ENCODE data around the gene PFKL. TPM values are rescaled to one million over a fixed set of nuclear protein-coding genes. Genes with fewer than 3 reads are reported as not detected.
"Not testable (repeated sequence)": the region's sequence is repeated elsewhere in the genome, so short reads cannot be mapped to it uniquely, and the experiment has no call there.

The PFKL gene
- total RNA-seq, 1 donor from 2014 or later: 42.7 TPM

DNA sequence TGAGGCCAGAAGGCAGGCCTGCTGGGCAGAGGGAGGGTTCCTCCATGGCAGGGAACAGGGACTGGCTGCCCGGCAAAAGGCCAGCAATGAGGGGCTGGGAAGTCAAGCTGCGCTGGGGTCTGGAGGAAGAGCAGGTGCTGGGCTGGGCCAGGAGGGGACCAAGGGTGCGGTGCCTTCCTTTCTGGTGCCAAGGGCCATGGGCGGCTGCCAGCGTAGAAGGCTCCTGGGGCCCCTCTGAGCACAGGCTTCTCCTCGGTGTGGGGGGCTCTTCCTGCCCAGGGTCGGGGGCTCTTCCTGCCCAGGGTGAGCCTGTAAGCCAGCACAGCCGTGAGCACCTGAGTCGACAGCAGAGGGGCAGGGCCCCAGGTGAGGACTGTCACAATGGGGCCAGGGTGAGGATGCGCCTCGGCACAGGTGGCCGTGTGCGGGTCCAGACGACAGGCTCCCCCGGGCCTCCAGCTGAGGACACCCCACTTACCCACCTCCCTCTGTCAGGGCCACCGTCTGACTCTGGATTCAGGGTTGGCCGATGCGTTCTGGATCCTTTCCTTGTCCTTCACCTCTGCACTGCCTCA is 27.5 kb upstream of the PFKL start:
- no peak for ATAC-seq (ENCODE audit: poor library complexity)
- no peak for DNase-seq
- intact Hi-C loops (cut with DNase I): no loop called here

GRCh38 chr21:44273046-44273445 is 26.8 kb upstream of the PFKL start:
- ATAC-seq (ENCODE audit: poor library complexity) (no peak), DNase-seq (no peak)
- intact Hi-C loops (cut with DNase I): no loop called here

GRCh38 chr21:44275041-44275440 is 24.8 kb upstream of the PFKL start:
- ATAC-seq (ENCODE audit: poor library complexity) (no peak), DNase-seq (no peak)
- intact Hi-C loops (cut with DNase I): no loop called here

GRCh38 chr21:44279354-44280260 is 20.2 kb upstream of the PFKL start:
- no peak for DNase-seq
- no peak for ATAC-seq (ENCODE audit: poor library complexity)
- intact Hi-C loops (cut with DNase I): no loop called here

- intact Hi-C loops (cut with DNase I): no loop called here
- DNase-seq (no peak), ATAC-seq (ENCODE audit: poor library complexity) (no peak)
Measured at GRCh38 chr21:44281801-44282200, 18.1 kb upstream of the PFKL start.

GRCh38 chr21:44282370-44282769 is 17.5 kb upstream of the PFKL start:
- DNase-seq (no peak), ATAC-seq (ENCODE audit: poor library complexity) (no peak)

GRCh38 chr21:44283211-44283785 is 16.6 kb upstream of the PFKL start:
- DNase-seq; intact Hi-C loops (cut with DNase I); ATAC-seq (ENCODE audit: poor library complexity): not testable (repeated sequence)

More at GRCh38 chr21:44282370-44282769, 17.5 kb upstream of the PFKL start:
- intact Hi-C loops (cut with DNase I): no loop called here

DNA sequence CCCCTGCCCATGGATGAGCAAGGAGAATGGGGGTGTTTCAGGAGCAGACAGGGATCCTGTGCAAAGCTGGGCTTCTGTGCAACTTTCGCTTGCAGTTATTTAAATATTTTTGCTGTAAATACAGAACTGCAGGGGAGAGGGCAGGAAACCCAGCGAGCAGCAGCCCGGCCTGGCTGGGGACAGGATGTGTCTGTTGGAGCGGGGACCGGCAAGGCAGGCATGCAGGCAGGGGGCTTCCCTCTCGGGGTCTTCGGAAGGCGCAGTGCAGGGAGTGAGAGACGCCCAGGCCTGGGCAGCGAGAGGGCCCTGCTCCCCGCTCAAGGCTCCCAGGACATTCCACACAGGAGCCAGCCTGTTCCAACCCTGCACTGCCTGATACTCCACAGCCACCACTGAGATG is 15.9 kb upstream of the PFKL start:
- ATAC-seq (ENCODE audit: poor library complexity) (no peak), DNase-seq (no peak)
- intact Hi-C loops (cut with DNase I): no loop called here

DNA sequence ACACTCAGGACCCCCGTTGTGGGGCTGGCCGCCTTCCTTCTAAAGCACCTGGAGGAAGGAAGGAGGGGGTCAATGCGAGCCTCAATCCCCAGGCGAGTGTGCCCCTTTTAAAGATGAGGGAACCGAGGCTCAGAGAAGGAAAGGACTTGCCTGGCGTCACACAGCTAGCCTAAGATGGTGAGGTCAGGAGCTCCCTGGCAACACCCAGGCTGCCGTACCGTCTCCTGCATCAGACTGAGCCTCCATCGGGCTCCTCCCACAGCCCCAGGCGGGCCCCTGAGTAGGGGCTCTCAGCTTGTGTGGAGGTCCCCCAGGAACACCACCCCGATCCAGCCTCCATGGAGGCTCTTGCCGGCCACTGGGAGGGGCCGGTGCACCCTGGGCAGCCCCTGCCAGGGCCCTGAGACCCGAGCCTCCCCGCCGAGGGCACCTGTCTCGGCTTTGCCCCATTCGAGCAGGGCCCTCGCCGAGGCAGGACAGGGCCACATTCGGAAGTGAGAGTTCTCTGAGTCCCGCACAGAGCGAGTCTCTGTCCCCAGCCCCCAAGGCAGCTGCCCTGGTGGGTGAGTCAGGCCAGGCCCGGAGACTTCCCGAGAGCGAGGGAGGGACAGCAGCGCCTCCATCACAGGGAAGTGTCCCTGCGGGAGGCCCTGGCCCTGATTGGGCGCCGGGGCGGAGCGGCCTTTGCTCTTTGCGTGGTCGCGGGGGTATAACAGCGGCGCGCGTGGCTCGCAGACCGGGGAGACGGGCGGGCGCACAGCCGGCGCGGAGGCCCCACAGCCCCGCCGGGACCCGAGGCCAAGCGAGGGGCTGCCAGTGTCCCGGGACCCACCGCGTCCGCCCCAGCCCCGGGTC is 14.5 kb upstream of the PFKL start, which contains the start of gene AIRE:
TSS of gene AIRE (plus strand) at position 739 of the 855 bp plus-strand sequence. CDS start 131 bp downstream, outside the sequence.
- DNase-seq (peak; percentile 40), ATAC-seq (ENCODE audit: poor library complexity) (peak; percentile 26)
- intact Hi-C loops (cut with DNase I): no loop called here

DNA sequence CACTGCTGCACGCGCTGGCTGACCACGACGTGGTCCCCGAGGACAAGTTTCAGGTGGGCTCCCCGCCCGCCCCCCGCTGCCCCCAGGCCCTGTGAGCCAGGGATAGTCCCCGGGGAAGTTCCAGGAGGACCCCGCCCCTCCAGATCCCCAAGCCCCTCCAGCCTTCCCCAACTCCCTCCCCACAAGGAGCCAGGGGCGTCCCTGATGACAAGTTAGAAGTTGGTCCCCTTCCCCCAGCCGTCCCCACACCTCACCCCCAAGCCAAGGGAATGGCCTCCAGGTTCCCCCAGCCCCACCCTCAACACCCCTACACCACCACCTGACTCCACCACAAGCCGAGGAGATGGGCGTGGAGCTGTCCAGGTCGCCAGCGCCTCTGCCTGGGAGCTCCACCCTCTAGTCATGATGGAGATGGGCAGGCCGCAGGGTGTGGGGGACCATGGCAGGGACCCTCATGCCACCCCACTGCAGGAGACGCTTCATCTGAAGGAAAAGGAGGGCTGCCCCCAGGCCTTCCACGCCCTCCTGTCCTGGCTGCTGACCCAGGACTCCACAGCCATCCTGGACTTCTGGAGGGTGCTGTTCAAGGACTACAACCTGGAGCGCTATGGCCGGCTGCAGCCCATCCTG is 13.7 kb upstream of the PFKL start:
- DNase-seq (no peak), ATAC-seq (ENCODE audit: poor library complexity) (no peak)
- intact Hi-C loops (cut with DNase I): no loop called here

GRCh38 chr21:44286716-44287632 is 12.9 kb upstream of the PFKL start:
- peak; percentile 35 for DNase-seq

GRCh38 chr21:44288251-44289110 is 11.4 kb upstream of the PFKL start:
- DNase-seq (no peak), ATAC-seq (ENCODE audit: poor library complexity) (no peak)
- intact Hi-C loops (cut with DNase I): no loop called here

More at GRCh38 chr21:44286716-44287632, 12.9 kb upstream of the PFKL start:
- intact Hi-C loops (cut with DNase I): no loop called here
- no peak for ATAC-seq (ENCODE audit: poor library complexity)

DNA sequence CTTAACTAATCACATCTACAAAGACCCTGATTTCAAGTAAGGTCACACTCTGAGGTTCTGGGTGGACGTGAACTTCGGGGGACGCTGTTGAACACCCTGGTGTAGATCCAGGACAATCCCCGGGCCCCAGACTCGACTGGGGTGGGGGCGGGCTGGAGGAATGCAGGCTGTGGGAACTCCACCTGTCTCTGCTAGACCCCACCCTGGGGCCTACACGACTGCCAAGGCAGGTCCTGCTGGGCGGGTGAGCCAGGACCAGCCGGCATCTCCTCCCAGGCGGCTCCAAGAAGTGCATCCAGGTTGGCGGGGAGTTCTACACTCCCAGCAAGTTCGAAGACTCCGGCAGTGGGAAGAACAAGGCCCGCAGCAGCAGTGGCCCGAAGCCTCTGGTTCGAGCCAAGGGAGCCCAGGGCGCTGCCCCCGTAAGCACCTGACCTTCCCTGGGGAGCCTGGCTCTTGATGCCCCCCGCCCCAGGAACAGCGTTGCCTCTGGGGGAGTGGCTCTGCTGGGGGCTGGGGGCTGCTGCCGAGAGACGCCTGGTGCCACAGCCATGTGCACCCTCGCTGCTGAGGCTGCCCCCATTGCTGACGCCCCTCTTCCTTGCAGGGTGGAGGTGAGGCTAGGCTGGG is 10.4 kb upstream of the PFKL start:
- intact Hi-C loops (cut with DNase I): no loop called here
- DNase-seq (no peak), ATAC-seq (ENCODE audit: poor library complexity) (no peak)

DNA sequence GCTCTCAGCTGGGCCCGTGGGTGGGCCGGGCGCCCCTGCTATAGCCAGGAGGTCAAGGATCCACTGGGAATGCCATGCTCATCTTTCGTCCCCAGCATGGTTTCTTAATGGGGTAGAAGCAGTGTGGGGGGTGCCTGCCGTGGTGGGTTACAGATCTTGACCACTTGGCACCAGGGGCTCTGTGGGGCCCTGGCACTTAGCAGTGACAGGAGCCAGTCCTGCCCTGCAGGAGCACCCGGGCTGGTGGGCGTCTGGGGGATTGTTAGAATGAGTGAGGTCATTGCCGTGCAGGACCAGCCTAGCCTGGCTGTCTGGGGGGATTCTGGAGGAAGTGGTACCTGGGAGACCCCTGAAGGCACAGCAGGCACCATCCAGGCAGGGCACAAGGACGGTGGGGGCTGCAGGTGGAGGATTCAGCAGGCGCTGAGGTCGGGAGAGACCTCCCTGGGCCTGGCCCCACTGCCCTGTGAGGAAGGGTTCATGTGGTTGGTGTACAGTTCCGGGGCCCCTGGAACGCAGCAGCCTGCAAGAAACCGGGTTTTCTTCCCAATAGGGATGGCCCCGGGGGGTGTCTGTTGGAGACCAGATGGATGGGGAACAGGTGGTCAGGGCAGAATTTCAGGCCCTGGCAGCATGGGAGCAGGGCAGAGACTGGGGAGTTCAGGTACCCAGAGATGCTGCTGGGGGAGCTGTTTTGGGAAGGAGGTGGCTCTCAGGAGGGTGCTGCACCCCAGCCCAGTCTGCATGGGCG is 9.4 kb upstream of the PFKL start:
- intact Hi-C loops (cut with DNase I): no loop called here
- DNase-seq (no peak), ATAC-seq (ENCODE audit: poor library complexity) (no peak)

Data from Right ventricle myocardium superior (tissue), 1 donor.